ENCODE results near the gene P2RY6.

P2RY6 gene

DNA sequence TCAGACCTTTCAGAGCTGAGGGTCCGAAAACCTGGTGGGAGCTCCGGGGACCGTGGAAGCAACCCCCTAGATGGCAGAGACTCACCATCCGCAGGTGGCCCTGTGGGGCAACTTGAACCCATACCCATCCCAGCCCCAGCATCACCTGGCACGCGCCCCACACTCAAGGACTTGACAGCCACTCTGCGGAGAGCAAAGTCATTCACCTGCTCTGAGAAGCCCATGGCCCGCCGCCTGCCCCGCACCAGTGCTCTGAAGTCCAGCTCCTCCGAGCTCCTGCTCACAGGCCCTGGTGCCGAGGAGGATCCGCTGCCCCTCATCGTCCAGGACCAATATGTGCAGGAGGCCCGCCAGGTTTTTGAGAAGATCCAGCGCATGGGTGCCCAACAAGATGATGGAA is 37.9 kb downstream of the P2RY6 start:
- in situ Hi-C loops (cut with HindIII; ENCODE audit: low sequenced_read_pairs), result no loop called here
- peak overlapping the region; percentile 75 for H3K4me3 ChIP-seq (ENCODE audit: low read depth, low read length)
- TF ChIP-seq, protein P1, sequence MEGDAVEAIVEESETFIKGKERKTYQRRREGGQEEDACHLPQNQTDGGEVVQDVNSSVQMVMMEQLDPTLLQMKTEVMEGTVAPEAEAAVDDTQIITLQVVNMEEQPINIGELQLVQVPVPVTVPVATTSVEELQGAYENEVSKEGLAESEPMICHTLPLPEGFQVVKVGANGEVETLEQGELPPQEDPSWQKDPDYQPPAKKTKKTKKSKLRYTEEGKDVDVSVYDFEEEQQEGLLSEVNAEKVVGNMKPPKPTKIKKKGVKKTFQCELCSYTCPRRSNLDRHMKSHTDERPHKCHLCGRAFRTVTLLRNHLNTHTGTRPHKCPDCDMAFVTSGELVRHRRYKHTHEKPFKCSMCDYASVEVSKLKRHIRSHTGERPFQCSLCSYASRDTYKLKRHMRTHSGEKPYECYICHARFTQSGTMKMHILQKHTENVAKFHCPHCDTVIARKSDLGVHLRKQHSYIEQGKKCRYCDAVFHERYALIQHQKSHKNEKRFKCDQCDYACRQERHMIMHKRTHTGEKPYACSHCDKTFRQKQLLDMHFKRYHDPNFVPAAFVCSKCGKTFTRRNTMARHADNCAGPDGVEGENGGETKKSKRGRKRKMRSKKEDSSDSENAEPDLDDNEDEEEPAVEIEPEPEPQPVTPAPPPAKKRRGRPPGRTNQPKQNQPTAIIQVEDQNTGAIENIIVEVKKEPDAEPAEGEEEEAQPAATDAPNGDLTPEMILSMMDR (IDR thresholded peaks at IDR 0.05; ENCODE audit: low read depth, low read length, missing control alignments), result no peak
- no peak for DNase-seq (ENCODE audit: low read depth)

- no peak for DNase-seq (ENCODE audit: low read depth)
- H3K4me3 ChIP-seq (ENCODE audit: low read depth, low read length), result peak overlapping the region; percentile 75
- TF ChIP-seq, protein P1 (IDR thresholded peaks at IDR 0.05; ENCODE audit: low read depth, low read length, missing control alignments), result no peak
- in situ Hi-C loops (cut with HindIII; ENCODE audit: low sequenced_read_pairs), result no loop called here
These were observed 38.7 kb downstream of the P2RY6 start for GRCh38 chr11:73310661-73311393.

DNA sequence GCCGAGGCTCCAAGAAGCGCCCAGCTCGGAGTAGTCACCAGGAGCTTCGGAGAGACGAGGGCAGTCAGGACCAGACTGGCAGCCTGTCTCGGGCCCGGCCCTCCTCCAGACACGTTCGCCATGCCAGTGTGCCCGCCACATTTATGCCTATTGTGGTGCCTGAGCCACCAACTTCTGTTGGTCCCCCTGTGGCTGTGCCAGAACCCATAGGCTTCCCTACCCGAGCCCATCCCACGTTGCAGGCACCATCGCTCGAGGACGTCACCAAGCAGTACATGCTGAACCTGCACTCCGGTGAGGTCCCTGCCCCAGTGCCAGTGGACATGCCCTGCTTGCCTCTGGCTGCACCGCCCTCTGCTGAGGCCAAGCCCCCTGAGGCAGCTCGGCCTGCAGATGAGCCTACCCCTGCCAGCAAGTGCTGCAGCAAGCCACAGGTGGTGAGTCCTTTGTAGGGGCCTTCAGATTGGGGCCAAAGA is 39.3 kb downstream of the P2RY6 start:
- in situ Hi-C loops (cut with HindIII; ENCODE audit: low sequenced_read_pairs), result no loop called here
- peak overlapping the region; percentile 75 for H3K4me3 ChIP-seq (ENCODE audit: low read depth, low read length)
- TF ChIP-seq, protein P1 (IDR thresholded peaks at IDR 0.05; ENCODE audit: low read depth, low read length, missing control alignments), result no peak
- DNase-seq (ENCODE audit: low read depth), result no peak

DNA sequence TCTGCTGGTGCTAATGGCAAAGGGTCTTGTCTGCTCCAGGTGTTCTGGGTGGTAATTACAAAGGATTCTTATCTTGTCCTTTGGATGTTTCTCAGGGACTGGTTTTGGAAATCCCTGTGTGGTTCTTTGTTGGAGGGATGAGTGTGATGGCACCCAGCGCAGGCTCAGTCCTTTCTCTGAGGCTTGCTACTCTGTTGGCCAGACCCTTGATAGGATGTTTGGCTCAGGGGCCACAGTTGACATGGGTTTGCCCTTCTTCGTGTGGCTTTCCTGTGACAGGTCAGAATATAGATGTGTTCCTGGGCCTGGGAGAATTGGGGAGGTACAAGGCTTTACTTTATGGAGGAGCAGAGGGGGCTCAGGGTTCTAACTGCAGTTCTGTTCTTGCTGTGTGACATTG is 39.9 kb downstream of the P2RY6 start:
- peak overlapping the region; percentile 75 for H3K4me3 ChIP-seq (ENCODE audit: low read depth, low read length)
- DNase-seq (ENCODE audit: low read depth), result no peak
- in situ Hi-C loops (cut with HindIII; ENCODE audit: low sequenced_read_pairs), result no loop called here
- TF ChIP-seq, protein P1 (IDR thresholded peaks at IDR 0.05; ENCODE audit: low read depth, low read length, missing control alignments), result no peak

GRCh38 chr11:73312851-73313327 is 40.8 kb downstream of the P2RY6 start:
- DNase-seq (ENCODE audit: low read depth), result no peak
- H3K4me3 ChIP-seq (ENCODE audit: low read depth, low read length), result peak overlapping the region; percentile 75
- TF ChIP-seq, protein P1 (IDR thresholded peaks at IDR 0.05; ENCODE audit: low read depth, low read length, missing control alignments), result no peak
- in situ Hi-C loops (cut with HindIII; ENCODE audit: low sequenced_read_pairs), result no loop called here

GRCh38 chr11:73313652-73314051 is 41.5 kb downstream of the P2RY6 start:
- no peak for DNase-seq (ENCODE audit: low read depth)
- TF ChIP-seq, protein P1 (IDR thresholded peaks at IDR 0.05; ENCODE audit: low read depth, low read length, missing control alignments), result no peak
- in situ Hi-C loops (cut with HindIII; ENCODE audit: low sequenced_read_pairs), result no loop called here
- H3K4me3 ChIP-seq (ENCODE audit: low read depth, low read length), result peak overlapping the region; percentile 75
